GM18502 (cell line): ENCODE results near the gene KRT9.
"Not testable (repeated sequence)": the region's sequence is repeated elsewhere in the genome, so short reads cannot be mapped to it uniquely, and the experiment has no call there.

Experiments
- ATAC-seq: cut with Tn5 transposase; IDR thresholded peaks from one replicate; pipeline ENCODE4 v1.9.1; 2021; ENCODE audit warnings: mild to moderate bottlenecking; ENCODE audit not compliant: unreplicated experiment, poor library complexity

KRT9 gene

GRCh38 chr17:41580687-41581365 is 9.0 kb upstream of the KRT9 start:
- ATAC-seq: no peak

- ATAC-seq: no peak
Observed at GRCh38 chr17:41580244-41580575, 8.4 kb upstream of the KRT9 start.

GRCh38 chr17:41579484-41580243 is 7.8 kb upstream of the KRT9 start:
- ATAC-seq: no peak

GRCh38 chr17:41578971-41579370 is 7.1 kb upstream of the KRT9 start:
- ATAC-seq: no peak

- no peak for ATAC-seq
Observed at GRCh38 chr17:41578538-41578937, 6.7 kb upstream of the KRT9 start.

GRCh38 chr17:41576740-41577139 is 4.9 kb upstream of the KRT9 start:
- ATAC-seq: not testable (repeated sequence)

GRCh38 chr17:41575336-41575735 is 3.5 kb upstream of the KRT9 start:
- no peak for ATAC-seq

GRCh38 chr17:41567317-41567716 is 4.5 kb downstream of the KRT9 start:
- ATAC-seq: no peak

- ATAC-seq: no peak
Observed at GRCh38 chr17:41565338-41565737, 6.5 kb downstream of the KRT9 start.

GRCh38 chr17:41563607-41564170 is 8.2 kb downstream of the KRT9 start:
- no peak for ATAC-seq

- ATAC-seq: no peak
Observed at GRCh38 chr17:41561554-41561953, 10.3 kb downstream of the KRT9 start.

GRCh38 chr17:41559548-41559947 is 12.3 kb downstream of the KRT9 start:
- ATAC-seq: no peak

GRCh38 chr17:41556931-41557330 is 14.9 kb downstream of the KRT9 start:
- no peak for ATAC-seq

- ATAC-seq: no peak
Observed at GRCh38 chr17:41556306-41556705, 15.6 kb downstream of the KRT9 start.

- no peak for ATAC-seq
Observed at GRCh38 chr17:41555105-41555887, 16.6 kb downstream of the KRT9 start.

- ATAC-seq: no peak
Observed at GRCh38 chr17:41553987-41554680, 17.7 kb downstream of the KRT9 start.

- ATAC-seq: no peak
Observed at GRCh38 chr17:41553176-41553575, 18.7 kb downstream of the KRT9 start.

GRCh38 chr17:41552455-41552854 is 19.4 kb downstream of the KRT9 start:
- no peak for ATAC-seq

- no peak for ATAC-seq
Observed at GRCh38 chr17:41551365-41551764, 20.5 kb downstream of the KRT9 start.

- ATAC-seq: no peak
Observed at GRCh38 chr17:41549596-41550039, 22.2 kb downstream of the KRT9 start.
